Glutamatergic neuron (in vitro differentiated cells): ENCODE data around the gene ADK. TPM values are rescaled to one million over a fixed set of nuclear protein-coding genes. Genes with fewer than 3 reads are reported as not detected.
A peak's percentile ranks its signal among the peaks of the same experiment; 100 is the strongest.
"Not testable (repeated sequence)": the region's sequence is repeated elsewhere in the genome, so short reads cannot be mapped to it uniquely, and the experiment has no call there.

Experiments
- DNase-seq: peaks from one replicate; pipeline ENCODE4 v3.0.0; 2022
- H3K27ac Mint-ChIP-seq: one replicate; pipeline ENCODE4 v1.8.0; 2020; ENCODE audit warnings: mild to moderate bottlenecking, mixed read lengths, inconsistent platforms; ENCODE audit not compliant: unreplicated experiment
- H3K27me3 Mint-ChIP-seq: one replicate; pipeline ENCODE4 v1.8.0; 2020; ENCODE audit warnings: mild to moderate bottlenecking, moderate library complexity, mixed read lengths, inconsistent platforms; ENCODE audit not compliant: unreplicated experiment
- H3K36me3 Mint-ChIP-seq: one replicate; pipeline ENCODE4 v1.8.0; 2020; ENCODE audit warnings: mild to moderate bottlenecking, mixed read lengths, inconsistent platforms; ENCODE audit not compliant: unreplicated experiment
- H3K4me1 Mint-ChIP-seq: one replicate; pipeline ENCODE4 v1.8.0; 2020; ENCODE audit warnings: mild to moderate bottlenecking, low read depth, mixed read lengths, inconsistent platforms; ENCODE audit not compliant: unreplicated experiment
- H3K4me3 Mint-ChIP-seq: one replicate; pipeline ENCODE4 v1.8.0; 2020; ENCODE audit warnings: mild to moderate bottlenecking, mixed read lengths, inconsistent platforms; ENCODE audit not compliant: unreplicated experiment
- H3K9me3 Mint-ChIP-seq: one replicate; pipeline ENCODE4 v1.8.0; 2020; ENCODE audit warnings: mild to moderate bottlenecking, moderate library complexity, mixed read lengths, inconsistent platforms; ENCODE audit not compliant: unreplicated experiment
- total RNA-seq: library from RNA; stranded (reverse); fragmentation: NEBNext Ultra II Directional; extraction: Animal tissue kit (Norgen Biotek cat#: 25700); gene quantifications from one replicate; pipeline ENCODE4 v1.2.1, GENCODE V29; 2021; ENCODE audit not compliant: unreplicated experiment
- TF ChIP-seq, protein P1 (sequence below): fragments of 200-600 bp; sonication (generic); IDR thresholded peaks from one replicate; pipeline ENCODE4 v1.5.0; 2021; ENCODE audit not compliant: partially characterized antibody, unreplicated experiment

The ADK gene
- total RNA-seq, 1 donor from 2014 or later: 16.4 TPM

DNA sequence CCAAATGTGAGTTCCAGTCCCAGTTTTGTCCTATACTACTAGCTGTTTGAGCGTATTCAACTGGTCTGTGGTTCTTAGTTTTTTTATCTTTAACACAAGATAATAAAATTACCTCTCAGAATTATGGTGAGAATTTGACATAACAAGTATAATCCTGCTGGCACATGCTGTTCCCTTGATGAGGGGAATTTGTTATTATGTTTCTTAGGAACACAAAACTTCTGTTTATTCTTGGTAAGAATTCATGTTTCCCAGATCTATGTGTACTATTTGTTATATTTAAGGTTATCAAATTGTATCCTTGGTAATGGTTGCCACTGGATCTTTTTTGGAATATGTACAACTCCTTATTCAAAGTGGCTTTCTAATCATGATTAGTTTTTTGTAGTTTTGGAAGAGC, 335.6 kb downstream of the ADK start:
- Mint-ChIP-seq H3K36me3 (peaks cover 19% of the 10 kb centered on the region), H3K4me1 (peaks cover 9% of the 10 kb centered on the region), H3K27me3 (no peaks in the 10 kb centered on the region), H3K9me3 (no peaks in the 10 kb centered on the region), H3K27ac (no peak overlapping the region), H3K4me3 (no peak overlapping the region)
- TF ChIP-seq, protein P1, sequence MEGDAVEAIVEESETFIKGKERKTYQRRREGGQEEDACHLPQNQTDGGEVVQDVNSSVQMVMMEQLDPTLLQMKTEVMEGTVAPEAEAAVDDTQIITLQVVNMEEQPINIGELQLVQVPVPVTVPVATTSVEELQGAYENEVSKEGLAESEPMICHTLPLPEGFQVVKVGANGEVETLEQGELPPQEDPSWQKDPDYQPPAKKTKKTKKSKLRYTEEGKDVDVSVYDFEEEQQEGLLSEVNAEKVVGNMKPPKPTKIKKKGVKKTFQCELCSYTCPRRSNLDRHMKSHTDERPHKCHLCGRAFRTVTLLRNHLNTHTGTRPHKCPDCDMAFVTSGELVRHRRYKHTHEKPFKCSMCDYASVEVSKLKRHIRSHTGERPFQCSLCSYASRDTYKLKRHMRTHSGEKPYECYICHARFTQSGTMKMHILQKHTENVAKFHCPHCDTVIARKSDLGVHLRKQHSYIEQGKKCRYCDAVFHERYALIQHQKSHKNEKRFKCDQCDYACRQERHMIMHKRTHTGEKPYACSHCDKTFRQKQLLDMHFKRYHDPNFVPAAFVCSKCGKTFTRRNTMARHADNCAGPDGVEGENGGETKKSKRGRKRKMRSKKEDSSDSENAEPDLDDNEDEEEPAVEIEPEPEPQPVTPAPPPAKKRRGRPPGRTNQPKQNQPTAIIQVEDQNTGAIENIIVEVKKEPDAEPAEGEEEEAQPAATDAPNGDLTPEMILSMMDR: no peak
- no peak for DNase-seq

DNA sequence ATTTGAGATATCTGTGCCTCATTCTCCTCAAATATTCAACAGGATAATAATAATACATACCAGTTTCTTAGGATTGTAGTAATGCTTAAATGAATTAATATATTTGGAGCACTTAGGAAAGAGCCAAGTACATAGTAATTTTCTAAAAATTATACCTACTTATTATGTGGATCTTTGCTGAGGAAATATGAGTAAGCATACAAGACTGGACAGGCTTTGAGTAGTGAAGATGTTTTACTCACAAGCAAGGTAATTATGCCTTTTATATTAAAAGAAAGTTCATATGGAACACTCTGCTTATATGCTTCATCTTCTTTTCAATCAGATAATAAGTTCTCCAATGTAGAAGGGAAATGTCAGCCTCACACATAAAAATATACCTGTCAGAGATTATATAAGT, 337.9 kb downstream of the ADK start:
- no peaks in the 10 kb centered on the region for H3K27me3 Mint-ChIP-seq

DNA sequence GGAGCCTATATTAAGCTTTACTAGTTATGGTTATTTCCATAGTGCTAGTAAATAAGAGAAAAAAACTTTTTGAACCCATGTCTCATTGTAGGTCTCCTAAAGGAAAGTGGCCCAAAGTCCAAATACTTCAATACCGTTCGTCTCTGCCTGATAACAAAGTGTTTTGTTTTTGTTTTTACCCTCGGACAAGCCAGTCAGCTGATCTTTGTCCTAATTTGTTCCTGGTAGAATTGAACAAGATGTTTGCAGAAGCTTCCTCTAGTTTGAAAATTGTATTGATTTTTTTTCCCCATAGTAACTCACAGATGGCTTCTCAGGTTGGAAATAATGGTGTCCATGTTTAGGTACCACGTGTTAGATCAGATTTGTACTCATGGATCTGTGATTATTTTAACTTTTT, 339.5 kb downstream of the ADK start:
- no peaks in the 10 kb centered on the region for H3K27me3 Mint-ChIP-seq
- H3K9me3 Mint-ChIP-seq: no peaks in the 10 kb centered on the region
- peak overlapping the region; percentile 4 for H3K4me3 Mint-ChIP-seq
- TF ChIP-seq, protein P1: no peak
- H3K27ac Mint-ChIP-seq: peak overlapping the region; percentile 23
- no peak for DNase-seq
- H3K36me3 Mint-ChIP-seq: no peaks in the 10 kb centered on the region
- H3K4me1 Mint-ChIP-seq: peaks cover 9% of the 10 kb centered on the region

More for the DNA sequence above, 337.9 kb downstream of the ADK start:
- TF ChIP-seq, protein P1: no peak
- H3K9me3 Mint-ChIP-seq: no peaks in the 10 kb centered on the region
- DNase-seq: no peak
- H3K36me3 Mint-ChIP-seq: peaks cover 1% of the 10 kb centered on the region
- no peak overlapping the region for H3K4me3 Mint-ChIP-seq
- no peak overlapping the region for H3K27ac Mint-ChIP-seq
- H3K4me1 Mint-ChIP-seq: peaks cover 9% of the 10 kb centered on the region

DNA sequence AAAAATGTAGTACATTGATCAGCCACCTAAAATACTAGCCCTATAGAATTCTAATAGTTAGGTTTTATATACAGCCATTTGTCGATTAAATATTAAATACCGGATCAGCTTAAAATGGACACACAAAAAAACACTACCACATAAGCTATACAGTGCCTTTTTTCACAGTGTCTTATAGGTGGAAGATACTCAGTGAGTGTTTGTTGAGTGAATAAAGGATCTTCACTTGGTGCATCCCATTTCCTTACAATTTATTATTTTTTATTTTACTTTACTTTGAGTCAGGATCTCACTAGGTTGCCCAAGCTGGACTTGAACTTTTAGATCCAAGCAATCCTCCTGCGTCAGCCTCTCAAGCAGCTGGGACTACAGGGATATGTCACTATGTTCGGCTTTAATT, 340.0 kb downstream of the ADK start:
- H3K27me3 Mint-ChIP-seq: no peaks in the 10 kb centered on the region
- TF ChIP-seq, protein P1: no peak
- peak overlapping the region; percentile 23 for H3K27ac Mint-ChIP-seq
- DNase-seq: no peak
- no peak overlapping the region for H3K4me3 Mint-ChIP-seq
- peaks cover 9% of the 10 kb centered on the region for H3K4me1 Mint-ChIP-seq
- no peaks in the 10 kb centered on the region for H3K36me3 Mint-ChIP-seq
- no peaks in the 10 kb centered on the region for H3K9me3 Mint-ChIP-seq

DNA sequence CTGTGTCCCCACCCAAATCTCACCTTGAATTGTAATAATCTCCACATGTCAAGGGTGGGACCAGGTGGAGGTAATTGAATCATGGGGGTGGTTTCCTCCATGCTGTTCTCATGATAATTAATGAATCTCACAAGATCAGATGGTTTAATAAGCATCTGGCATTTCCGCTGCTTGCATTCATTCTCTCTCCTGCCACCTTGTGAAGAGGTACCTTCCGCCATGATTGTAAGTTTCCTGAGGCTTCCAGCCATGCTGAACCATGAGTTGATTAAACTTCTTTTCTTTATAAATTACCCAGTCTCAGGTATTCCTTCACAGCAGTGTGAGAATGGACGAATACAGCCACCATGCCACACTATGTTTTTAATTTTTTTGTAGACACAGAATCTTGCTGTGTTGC, 345.3 kb downstream of the ADK start:
- H3K4me1 Mint-ChIP-seq, H3K9me3 Mint-ChIP-seq, DNase-seq, H3K4me3 Mint-ChIP-seq, H3K27ac Mint-ChIP-seq, H3K27me3 Mint-ChIP-seq, H3K36me3 Mint-ChIP-seq: not testable (repeated sequence)

DNA sequence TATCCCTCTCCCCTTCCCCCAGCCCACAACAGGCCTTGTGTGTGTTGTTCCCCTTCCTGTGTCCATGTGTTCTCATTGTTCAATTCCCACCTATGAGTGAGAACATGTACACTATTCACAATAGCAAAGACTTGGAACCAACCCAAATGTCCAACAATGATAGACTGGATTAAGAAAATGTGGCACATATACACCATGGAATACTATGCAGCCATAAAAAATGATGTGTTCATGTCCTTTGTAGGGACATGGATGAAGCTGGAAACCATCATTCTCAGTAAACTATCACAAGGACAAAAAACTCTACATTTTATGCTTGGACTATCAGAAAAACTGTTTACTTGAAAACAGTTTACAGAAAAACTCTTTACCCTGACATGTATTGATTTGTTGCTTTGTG, 347.6 kb downstream of the ADK start:
- H3K27me3 Mint-ChIP-seq, H3K4me3 Mint-ChIP-seq, DNase-seq, H3K36me3 Mint-ChIP-seq, H3K27ac Mint-ChIP-seq, H3K9me3 Mint-ChIP-seq, H3K4me1 Mint-ChIP-seq: not testable (repeated sequence)
